Fibroblast of the aortic adventitia (primary cell): ENCODE data around the gene USP15. TPM values are rescaled to one million over a fixed set of nuclear protein-coding genes. Genes with fewer than 3 reads are reported as not detected.

Experiments used
- DNase-seq: peaks from one replicate; pipeline ENCODE4 v3.0.0-alpha.2; 2010; ENCODE audit warnings: low read depth
- H3K4me3 ChIP-seq: 2 replicates; pipeline ENCODE4 v1.5.1; 2011; ENCODE audit warnings: low read depth, mild to moderate bottlenecking, control low read depth, low read length, moderate library complexity
- total RNA-seq: library from RNA; depleted of rRNA; stranded (reverse); fragments of >200 nt; gene quantifications from 2 replicates; pipeline ENCODE4 v1.2.3, GENCODE V29; 2012; ENCODE audit warnings: low replicate concordance
- TF ChIP-seq, protein P1 (sequence below): IDR thresholded peaks from 2 replicates; pipeline ENCODE4 v1.5.1; 2011; ENCODE audit warnings: mild to moderate bottlenecking, low read length, control low read depth, inconsistent platforms; ENCODE audit not compliant: insufficient read depth

USP15 gene
- total RNA-seq, 1 donor: 65.7 TPM

GRCh38 chr12:62308201-62308600, 48.0 kb downstream of the USP15 start:
- TF ChIP-seq, protein P1, sequence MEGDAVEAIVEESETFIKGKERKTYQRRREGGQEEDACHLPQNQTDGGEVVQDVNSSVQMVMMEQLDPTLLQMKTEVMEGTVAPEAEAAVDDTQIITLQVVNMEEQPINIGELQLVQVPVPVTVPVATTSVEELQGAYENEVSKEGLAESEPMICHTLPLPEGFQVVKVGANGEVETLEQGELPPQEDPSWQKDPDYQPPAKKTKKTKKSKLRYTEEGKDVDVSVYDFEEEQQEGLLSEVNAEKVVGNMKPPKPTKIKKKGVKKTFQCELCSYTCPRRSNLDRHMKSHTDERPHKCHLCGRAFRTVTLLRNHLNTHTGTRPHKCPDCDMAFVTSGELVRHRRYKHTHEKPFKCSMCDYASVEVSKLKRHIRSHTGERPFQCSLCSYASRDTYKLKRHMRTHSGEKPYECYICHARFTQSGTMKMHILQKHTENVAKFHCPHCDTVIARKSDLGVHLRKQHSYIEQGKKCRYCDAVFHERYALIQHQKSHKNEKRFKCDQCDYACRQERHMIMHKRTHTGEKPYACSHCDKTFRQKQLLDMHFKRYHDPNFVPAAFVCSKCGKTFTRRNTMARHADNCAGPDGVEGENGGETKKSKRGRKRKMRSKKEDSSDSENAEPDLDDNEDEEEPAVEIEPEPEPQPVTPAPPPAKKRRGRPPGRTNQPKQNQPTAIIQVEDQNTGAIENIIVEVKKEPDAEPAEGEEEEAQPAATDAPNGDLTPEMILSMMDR: no peak
- DNase-seq: no peak
- H3K4me3 ChIP-seq: no peak overlapping the region

DNA sequence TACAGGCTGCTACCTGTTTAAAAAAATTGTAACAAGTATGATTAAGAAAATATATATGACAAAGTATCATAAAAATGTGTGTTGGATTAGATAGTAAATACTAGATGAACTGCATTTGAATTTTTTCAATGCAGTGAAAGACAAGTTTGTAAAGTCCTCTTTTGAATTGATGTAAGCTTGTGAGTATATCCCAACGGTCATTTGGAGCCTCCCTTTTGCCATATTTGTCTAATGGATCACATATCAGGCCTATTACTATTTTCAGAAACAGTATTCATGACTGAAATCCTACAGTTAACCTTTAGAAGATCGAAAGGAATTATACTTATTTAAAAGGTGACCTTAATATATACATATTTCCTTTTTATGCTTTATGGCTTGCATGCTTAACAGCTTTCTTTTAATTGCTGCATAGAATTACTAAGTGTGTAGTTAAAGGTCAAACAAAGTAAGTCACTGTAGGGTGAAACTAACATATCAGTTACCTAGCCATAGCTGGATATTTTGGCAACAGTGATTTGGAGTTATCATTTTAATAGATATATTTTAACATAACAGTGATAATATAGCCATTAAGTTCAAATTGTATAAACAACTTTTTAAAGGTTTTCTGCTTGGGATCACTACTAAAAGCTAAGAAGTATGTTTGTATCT, 53.6 kb downstream of the USP15 start:
- no peak overlapping the region for H3K4me3 ChIP-seq
- TF ChIP-seq, protein P1: no peak
- no peak for DNase-seq

DNA sequence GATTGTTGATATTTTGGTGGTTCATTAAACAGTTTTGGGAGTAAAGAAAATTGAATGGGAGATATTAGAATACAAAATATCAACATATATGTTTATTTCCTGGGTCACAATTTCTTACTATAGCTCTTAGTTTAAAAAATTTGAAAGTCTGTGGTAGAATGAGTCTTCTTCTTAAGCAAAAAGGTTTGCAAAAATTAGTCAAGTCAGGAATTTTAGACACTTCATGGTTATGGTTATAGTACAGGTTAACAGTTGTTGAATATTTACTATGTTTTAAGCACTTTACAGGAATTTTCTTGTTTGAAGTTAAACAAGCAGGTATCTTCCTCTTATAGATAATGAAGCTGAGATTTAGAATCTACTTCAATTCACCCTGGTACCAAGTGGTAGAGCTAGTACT, 56.8 kb downstream of the USP15 start:
- DNase-seq: no peak
- H3K4me3 ChIP-seq: no peak overlapping the region
- TF ChIP-seq, protein P1: no peak

DNA sequence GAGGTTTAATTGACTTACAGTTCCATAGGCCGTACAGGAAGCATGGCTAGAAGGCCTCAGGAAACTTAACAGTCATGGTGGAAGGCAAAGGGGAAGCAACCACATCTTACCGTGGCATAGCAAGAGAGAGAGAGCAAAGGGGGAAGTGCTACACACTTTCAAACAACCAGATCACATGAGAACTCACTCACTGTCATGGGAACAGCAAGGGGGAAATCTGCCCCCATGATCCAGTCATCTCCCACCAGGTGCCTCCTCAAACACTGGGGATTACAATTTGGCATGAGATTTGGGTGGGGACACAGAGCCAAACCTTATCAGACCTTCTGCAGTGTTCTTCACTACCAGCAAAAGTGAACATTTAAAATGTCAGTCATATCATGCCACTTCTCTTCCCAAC, 58.9 kb downstream of the USP15 start:
- H3K4me3 ChIP-seq: no peak overlapping the region
- no peak for DNase-seq
- TF ChIP-seq, protein P1: no peak

DNA sequence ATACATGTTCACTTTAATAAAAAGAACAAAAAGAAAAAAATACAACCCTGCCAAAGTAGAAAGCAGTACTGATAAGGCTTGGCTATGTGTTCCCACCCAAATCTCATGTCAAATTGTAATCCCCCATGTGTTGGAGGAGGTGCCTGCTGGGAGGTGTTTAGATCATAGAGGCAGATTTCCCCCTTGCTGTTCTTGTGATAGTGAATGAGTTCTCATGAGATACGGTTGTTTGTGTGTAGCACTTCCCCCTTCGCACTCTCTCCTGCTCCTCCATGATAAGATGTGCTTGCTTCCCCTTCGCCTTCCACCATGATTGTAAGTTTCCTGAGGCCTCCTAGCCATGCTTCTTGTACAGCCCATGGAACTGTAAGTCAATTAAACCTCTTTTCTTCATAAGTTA, 59.9 kb downstream of the USP15 start:
- TF ChIP-seq, protein P1: no peak
- H3K4me3 ChIP-seq: no peak overlapping the region
- no peak for DNase-seq

DNA sequence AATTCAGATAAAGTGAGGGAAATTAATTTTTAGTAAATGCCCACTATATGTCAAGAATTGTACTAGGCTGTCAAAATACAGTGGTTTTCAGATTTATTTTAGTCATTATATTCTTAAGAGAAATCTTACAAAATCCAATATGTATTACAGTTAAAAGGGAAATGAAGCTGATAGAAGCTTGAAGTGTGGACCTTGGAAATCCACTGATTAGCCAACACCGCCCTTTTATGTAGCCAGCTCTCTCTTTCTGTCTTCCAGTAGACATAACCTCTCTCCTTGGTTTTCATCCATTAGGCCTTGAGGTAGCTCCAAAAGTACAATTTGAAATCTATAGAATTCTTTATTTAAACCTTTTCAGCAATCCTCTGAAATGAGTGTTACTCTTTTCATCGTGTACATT, 63.2 kb downstream of the USP15 start:
- TF ChIP-seq, protein P1: no peak
- H3K4me3 ChIP-seq: no peak overlapping the region
- no peak for DNase-seq
